ENCODE results near the gene IL17RD.

Gene IL17RD

DNA sequence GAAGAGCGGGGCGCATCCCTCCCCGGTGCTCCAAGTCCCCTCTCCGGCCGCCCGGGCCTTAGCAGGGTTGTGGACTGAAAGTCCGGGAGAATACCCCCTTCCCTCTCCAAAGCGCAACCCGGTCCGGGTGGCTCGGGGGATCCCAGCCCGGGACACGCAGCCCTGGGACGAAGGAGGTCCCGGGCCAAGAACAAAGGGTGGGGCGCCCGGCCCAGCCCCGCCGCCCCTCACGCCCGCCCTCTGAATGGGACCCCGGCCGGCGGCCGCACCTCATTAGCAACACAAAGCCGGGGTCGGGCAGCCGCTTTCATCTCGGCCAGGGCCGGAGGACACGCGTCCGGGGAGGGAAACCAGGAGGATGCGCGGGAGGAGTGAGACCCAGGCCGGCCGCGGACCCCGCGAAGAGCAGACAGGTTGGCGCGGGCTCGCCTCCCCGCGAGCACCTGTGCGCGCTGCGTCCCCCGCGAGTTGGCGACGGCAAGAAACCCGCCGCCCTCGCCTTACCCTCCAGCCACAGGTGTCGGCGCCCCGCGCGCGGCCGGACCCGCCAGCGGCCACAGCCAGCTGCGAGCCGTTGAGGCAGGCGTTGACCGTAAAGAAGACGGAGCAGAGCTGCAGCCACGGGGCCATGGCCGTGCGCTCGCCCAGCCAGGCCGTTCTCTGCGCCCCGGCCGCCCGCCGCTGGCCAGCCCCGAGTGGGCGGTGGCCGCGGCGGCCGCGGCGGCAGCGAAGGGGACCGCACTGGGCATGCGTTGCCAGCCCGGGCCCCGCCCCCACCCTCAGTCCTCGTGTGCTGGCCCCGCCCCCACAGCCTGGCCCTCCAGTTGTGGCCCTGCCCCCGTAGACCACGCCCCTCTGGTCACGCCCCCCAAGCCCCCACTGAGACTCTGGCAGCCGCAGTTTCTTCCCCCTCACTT is at the start of gene IL17RD:
Gene IL17RD, minus strand, starts transcription at position 697 of the 917 bp plus-strand sequence. Its CDS starts 67 bp downstream, at position 630.
- FAIRE-seq = no peak
- peak; percentile 34 for DNase-seq (ENCODE audit: low spot score)

DNA sequence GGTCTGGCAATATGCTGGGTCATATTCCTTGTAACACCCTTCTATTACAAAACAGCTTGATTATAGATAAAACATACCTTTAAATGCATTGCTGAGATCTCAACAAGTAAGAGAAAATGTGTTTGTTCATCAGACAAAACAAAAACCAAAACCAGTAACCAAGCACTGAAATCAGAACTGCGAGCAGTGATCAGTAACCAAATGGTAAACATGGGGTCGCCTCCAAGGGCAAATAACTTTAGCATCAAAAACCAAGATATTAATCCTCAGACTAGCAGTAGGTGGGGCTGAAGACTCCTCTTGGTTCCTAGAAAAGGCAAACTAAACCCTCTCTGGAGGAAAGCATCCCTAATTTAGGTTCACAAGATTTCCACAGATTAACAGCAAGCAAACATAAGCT is 41.3 kb upstream of the IL17RD start:
- DNase-seq (ENCODE audit: low spot score) = no peak
- no peak for FAIRE-seq

DNA sequence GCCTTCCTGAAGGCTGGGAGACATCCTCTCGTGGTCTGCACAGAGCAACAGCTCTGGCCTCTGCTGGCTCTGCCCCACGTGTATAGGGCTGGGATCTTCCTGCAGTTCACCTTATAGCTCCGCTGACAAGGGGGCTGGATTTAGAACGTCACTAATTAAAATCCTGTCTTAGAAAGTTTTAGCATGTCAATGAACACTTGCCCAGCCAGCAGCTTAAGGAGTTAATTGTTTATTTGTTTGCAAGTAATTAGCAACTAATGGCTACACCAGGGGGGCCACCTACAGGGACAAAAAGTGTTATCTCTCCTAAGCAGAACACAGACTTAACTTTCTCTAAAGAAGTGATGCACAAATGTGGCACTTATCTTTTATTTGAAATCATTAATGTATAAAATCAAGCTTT is 34.7 kb upstream of the IL17RD start, which contains the start of gene HESX1:
Gene HESX1, minus strand, starts transcription at position 84 of the 403 bp plus-strand sequence. Its CDS starts 60 bp downstream, at position 24.
- no peak for FAIRE-seq
- no peak for DNase-seq (ENCODE audit: low spot score)

DNA sequence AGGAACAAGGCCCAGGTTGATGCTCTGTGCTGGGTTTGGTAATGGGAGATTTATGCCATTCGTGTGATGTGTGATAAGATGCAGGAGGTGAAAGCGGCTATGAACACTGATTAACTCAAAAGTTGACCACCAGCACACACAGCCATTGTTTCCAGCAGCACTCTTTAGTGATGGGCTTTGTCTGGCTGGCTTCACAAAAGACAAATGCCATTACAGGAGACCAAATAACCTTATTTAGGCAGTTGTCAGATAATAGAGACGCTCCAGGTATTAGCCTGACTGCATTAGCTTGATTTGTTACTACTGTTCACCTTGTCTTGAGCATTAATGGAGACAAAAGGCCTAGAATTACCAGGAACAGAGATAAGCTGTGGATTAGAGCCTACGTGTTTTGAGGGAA is 29.5 kb upstream of the IL17RD start:
- no peak for DNase-seq (ENCODE audit: low spot score)
- no peak for FAIRE-seq

DNA sequence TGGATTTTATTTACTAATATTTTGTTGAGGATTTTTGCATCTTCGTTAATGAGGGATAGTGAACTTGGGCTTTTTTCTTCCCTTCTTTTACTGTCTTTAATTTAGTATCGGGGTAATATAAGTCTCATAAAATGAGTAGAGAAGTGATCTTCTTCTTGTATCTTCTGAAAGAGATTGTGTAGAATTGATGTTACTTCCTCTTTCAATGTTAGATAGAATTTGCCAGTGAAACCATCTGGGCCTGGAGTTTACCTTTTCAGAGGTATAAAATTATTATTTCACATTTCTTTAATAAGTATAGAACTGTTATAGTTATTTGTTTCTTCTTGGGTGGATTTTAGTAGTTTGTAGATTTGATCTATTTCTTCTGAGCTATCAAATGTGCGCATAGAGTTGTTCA is 26.9 kb upstream of the IL17RD start:
- FAIRE-seq = no peak

DNA sequence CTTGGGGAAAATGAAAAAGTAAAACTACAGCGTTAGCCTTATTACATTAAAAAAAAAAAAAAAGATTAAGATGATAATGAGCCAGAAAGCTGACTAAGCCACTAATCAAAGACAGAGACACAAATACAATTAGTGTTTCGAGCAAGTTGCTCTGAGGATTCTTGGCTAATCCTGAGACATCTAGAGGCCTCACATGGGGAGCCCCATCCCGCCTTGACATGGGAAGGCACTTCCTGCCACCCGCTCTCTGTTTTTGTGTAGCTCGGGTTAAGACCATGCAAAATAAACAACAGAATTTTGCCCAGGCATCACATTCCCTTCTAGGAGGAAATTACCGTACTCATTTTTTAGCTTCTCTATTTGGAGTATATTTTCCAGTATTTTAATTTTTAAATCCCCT is 19.4 kb upstream of the IL17RD start:
- DNase-seq (ENCODE audit: low spot score) (no peak), FAIRE-seq (no peak)

More for the DNA sequence above, 26.9 kb upstream of the IL17RD start:
- no peak for DNase-seq (ENCODE audit: low spot score)

DNA sequence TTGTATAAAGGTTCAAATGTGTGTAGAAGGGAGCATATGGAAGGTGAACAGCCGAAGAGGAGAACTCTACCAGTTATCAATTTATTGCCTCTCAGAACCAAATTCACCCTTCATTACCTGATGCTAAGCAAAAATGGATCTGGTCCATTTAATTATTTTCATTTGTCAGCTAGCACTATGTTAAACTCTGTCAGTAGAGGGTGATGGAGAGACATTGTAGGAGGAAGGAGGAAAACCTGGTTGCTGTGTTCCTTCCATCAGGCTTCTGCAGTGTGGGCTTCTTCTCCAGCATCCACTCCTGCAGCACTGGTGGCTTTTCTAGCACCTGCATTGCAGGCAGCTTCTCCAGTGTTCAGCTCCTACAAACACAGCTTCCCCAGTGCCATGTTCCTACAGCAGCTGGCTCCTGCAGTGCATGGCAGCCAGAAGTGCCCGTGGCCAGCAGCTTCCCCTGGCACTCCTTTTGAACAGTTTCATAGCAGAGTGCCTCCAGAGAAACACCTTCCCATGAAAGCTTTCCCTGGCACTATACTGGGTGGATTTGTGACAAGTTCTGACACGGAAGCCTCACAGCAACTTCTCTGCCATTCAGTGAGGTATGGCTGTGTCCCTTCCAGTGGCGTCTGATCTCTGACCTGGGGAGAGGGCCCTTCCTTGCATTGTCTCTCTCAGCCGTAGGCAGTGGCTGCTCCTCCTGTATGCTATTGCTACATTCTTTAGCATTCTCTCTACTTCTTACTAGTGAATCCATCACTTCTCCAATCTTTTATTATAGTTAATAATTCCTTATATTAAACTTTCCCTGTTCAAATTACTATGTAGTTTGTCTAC is 14.6 kb upstream of the IL17RD start:
- FAIRE-seq (no peak), DNase-seq (ENCODE audit: low spot score) (peak; percentile 24)

DNA sequence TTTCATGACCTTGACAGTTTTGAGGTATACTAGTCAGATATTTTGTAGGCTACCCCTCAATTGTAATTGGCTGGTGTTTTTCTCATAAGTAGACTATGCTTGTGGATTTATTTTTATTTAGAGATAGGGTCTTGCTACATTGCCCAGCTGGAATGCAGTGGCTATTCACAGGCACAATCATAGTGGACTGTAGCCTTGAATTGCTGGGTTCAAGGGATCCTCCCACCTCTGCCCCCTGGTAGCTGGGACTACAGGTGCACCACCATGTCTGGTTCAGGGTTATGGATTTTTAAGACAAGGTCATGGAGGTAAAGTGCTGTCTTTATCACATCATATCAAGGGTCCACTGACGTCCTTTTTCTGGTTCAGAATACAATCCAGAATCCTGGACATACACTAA is 10.9 kb upstream of the IL17RD start:
- FAIRE-seq (no peak), DNase-seq (ENCODE audit: low spot score) (no peak)

DNA sequence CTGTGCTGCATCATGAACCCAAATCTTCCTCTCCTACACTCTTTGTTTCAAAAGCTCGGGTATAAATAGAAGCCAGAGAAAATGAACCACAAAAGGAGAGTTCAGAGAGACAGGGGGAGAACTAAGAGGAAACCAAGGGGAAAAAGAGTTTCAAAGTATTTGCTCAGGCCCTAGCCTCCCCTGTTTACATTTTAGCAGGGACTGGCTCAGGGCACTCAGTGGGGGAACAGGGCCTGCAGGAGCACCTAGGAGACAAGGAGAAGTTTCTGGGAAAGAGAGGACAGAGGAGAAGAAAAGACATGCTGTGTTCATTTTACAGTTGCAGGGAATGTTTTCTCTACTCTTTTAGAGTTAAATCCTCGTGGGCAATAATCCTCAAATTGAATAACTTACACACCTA is 8.5 kb upstream of the IL17RD start:
- no peak for DNase-seq (ENCODE audit: low spot score)
- FAIRE-seq = no peak

DNA sequence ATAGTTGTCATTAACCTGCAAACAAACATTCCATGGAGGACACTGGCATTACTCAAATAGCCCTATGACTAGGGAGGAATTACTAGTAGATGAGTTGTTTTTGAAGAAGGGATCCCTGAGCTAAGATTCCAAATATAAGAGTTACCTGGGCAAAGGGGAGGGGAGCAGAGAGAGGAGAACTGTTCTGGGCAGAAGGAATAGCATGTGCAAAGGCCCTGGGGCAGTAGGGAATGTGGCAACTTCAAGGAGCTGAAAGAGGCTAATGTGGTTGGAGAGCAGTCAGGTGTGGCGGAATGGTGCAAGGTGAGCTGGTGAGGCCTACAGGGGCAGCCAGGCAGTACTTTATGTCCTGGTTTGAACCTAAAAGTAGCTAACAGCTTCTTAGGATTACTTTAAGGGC is 5.8 kb upstream of the IL17RD start:
- FAIRE-seq (no peak), DNase-seq (ENCODE audit: low spot score) (no peak)

DNA sequence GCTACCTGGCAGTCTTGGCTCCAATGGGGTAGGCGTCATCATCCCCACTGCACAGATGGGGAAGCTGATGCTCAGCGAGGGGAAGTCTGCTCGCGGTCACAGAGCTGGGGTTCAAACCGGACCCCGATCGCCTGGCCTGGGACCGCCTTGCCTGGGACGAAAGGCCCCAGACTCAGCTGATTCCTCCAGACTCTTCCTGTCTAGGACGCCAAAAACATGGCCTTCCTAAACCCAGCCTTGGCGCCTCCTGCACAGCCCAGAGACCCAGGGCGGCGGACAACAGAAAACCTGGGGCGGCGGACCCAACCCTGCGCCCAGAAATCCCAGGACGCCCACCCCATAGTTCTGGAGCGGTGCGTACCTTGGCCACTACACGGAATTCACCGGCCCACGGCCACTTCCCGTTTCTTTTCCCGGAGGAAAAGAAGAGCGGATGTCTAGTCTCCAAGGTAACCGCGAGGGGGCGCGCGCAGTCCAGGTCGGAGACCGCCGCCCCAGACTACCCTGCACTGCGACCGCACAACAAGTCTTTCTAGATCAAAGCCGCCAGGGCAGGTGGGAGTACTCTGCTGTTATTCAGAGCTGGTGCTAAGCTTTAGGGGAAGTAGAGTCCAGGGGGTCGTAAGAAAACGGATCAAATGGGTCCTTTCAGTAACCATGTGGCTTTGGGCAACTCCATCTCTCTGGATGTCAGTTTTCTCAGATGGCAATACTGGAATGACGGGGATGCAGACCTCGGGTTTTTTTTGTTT is 4.9 kb upstream of the IL17RD start:
- FAIRE-seq (no peak), DNase-seq (ENCODE audit: low spot score) (peak; percentile 28)

DNA sequence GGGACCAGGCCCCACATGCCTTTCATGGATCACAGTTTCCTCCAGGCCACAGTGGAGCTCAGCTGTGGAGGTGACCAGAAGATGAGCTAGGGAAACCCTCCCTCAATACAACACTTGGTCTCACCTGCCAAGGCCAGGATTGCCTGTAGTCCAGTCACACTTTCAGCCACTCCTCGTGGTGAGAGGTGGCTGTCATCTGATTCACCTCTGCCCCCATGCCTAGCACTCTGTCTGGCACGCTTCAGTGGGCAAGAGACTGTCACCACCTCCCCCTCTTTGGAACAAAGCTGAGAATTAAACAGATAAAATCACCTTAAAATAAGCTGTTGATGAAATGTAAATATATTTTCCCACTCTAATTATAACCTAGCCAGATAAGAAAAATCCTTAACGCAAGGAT is 4.0 kb upstream of the IL17RD start:
- DNase-seq (ENCODE audit: low spot score) (peak; percentile 22), FAIRE-seq (peak; percentile 53)

DNA sequence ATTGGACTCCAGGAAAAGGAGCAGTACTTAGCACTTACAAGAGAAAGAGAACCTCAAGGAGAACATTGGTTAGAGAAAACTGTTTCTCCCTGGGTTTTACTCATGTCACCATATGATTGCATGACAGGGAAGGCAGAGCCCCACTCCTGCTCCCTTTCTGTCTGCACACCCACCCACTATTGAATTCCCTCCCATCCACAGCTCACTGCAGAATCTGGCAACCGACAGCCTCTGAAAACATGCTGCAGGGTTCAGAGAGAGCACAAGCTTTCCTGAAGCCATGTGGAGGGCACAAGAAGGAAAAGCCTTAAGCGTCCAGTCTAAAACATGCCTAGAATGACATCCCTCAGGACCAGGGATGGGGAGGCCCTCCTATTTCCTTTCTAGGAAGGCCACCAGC is 3.0 kb upstream of the IL17RD start:
- DNase-seq (ENCODE audit: low spot score) (no peak), FAIRE-seq (no peak)

DNA sequence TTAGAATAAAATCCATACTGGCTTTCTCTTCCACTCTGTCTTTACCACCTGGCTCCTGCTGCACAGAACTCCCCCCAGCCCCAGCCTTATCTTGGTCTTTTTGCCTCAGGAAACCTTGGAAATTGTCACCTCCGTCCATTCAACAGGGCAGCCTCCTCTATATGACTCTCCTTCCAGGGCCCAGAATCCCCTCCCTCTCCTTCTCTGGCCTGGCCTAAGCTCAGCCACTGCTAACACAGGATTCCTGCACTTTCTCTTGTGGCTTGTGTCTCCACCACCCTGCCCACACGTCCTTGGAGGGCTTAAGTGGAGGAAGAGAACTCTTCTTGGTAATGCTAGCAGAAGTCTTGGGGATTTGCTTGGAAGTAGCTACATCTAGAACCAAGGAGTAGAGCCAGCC is 1.5 kb upstream of the IL17RD start:
- DNase-seq (ENCODE audit: low spot score) (no peak), FAIRE-seq (no peak)

DNA sequence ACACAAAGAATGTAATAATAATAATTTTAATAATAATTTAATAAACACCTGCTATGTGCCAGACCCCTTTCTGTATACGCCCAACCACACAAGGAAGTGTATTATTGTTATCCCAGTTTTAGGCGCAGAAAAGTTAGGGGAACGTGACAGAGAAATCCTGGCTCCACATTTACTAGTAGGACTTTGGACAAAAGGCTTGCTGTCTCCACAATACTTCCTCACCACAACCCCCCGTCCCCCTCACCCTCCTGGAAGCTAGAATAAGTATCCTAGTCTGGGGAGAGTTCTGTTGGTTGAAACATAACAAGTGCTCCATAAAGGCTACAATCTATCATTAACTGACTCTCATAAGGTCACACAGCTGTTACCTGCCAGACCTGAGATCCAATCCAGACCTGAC is 488 bp upstream of the IL17RD start:
- FAIRE-seq (no peak), DNase-seq (ENCODE audit: low spot score) (no peak)

DNA sequence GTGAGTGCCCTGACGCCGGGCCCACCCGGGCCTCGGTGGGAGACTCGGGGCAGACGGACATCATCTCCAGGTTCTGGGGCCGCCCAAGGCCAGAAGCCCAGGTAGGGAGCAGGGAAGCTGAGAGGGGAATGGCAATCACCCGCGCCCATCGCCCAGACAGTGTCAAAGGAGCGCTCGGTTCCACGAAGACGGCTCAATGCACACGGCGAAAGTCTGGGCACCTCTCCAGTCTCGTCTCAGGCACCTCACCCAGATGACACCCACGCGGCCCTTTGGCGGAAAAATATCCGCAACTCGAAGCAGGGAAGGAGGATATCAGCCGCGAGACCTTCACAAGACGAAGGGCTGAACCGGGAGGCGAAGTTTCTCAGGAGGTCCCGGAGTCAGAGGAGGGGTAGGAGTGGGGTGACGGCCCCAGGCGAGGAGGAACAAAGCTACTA is 916 bp downstream of the IL17RD start:
- FAIRE-seq (no peak), DNase-seq (ENCODE audit: low spot score) (no peak)

DNA sequence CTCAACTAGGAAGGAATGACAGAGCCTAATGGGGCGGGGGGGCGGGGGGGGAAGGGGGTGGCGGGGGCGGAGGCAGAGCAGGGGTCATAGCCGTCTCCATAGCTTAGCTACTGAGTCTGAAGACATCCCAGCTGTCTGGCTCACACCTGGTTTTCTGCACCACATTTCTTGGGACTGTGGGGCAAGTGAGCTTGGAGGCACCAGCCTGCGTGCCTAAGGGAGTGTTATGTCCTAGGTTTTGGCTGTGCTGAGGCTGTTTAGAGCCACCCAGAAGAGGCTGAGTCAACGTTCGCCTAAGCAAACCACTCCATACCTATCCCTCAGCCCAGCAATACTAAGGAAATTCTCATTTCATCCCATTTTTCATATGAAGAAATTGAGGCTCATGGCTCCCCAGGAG is 1.4 kb downstream of the IL17RD start:
- DNase-seq (ENCODE audit: low spot score) (no peak), FAIRE-seq (no peak)

DNA sequence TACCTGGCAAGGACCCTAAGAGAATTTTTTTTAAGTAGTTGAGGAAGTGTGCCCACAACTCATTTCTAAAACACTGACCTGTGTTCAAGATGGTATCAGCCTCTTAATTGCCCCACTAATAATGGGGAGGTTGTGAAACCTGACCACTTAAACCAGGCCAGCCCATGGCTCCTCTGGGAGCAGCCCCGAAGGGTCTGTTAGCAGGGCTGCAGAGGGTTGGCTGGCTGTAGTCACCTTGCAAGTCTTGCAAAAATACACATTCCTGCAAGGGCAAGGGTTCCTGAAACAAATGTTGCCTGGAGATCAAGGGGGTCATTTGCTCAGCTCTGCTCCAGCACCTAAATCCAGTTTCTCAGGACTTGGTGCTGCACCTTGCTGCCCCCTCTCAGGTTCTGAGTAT is 3.2 kb downstream of the IL17RD start:
- no peak for FAIRE-seq
- no peak for DNase-seq (ENCODE audit: low spot score)

DNA sequence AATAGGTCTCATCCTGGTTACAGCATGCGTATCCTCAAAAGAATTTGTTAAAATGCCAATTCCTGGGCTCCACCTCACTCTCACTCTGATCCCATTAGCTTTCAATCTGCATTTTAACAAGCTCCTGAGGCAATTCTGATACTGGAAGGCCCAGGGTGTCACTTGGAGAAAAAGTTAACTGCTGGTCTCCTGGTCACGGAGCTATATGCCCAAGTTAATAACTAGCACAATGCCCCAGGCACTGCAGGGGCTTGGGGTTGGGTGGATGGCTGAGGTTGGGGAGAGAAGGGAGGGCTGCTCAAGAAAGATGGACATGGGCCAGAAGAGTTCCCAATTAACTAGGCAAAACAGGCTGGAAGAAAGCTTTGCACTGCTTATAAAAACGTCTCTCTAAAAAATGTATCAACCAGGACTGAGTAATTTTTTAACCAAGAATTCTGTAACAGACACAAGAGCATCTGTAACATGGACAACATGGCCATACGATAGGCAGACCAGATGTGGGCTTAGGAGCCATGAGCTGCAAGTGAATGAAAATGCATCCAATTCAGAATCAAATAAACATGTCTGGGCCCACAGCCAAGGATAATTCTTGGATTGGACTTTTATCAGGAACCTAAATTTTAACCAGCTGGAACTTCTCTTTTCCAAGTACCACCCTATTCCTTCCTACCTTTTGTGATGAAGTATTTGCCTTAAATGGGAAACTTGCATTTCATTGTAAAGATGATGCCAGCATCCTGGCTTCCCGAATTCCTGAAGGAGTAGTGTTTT is 4.2 kb downstream of the IL17RD start:
- DNase-seq (ENCODE audit: low spot score) = no peak
- FAIRE-seq = no peak

DNA sequence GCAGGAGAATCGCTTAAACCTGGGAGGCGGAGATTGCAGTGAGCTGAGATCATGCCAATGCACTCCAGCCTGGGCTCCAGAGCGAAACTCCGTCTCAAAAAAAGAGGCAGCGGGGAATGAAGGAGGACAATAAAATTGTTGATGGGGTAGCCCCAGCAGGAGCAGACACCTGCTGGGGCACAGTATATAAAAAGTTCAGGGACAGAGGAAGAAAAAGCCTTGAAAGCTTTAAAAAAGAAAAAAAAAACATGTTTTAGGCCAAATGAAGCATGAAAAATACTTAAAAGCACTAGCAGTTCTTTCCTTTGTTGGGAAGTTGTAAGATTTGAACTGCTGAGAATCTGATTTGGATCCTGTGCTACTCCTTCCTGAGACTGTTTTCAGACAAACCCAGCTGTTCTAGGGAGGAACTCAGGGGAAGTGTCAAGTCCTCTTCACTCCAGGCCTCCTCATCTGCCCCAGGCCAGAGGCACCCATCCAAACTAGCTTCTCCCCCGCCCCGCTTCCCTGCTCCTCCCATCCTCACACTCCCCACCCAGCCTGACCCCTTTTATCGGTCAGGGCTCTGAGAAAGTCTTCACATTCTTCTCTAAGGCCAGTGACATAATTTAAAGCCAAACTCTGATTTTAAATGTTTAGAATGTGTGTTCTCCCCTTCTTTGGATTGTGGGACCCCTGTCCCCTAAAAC is 4.9 kb downstream of the IL17RD start:
- DNase-seq (ENCODE audit: low spot score) (no peak), FAIRE-seq (no peak)

All from RCC 7860 (cell line).